SK-N-SH (cell line): ENCODE results near the gene DMAP1.

Source experiments
- EZH2phosphoT487 ChIP-seq: fragments of 200-600 bp; sonication (generic); IDR thresholded peaks from 2 replicates; pipeline ENCODE4 v1.6.1; 2017; ENCODE audit warnings: low read depth, mixed run types, mild to moderate bottlenecking, antibody characterized with exemption, moderate library complexity, borderline replicate concordance
- FOXJ3 ChIP-seq: sonication (generic); formaldehyde crosslinking; IDR thresholded peaks from 2 replicates; pipeline ENCODE4 v1.5.1; 2020; ENCODE audit warnings: mild to moderate bottlenecking, missing genetic modification reagents
- RAD21 ChIP-seq: IDR thresholded peaks from 2 replicates; pipeline ENCODE4 v1.6.1; 2012; ENCODE audit warnings: mild to moderate bottlenecking, low read length
- TF ChIP-seq, protein P1 (sequence below): fragments of 200-600 bp; sonication (generic); IDR thresholded peaks from 2 replicates; pipeline ENCODE4 v1.6.1; 2017; ENCODE audit warnings: antibody characterized with exemption, mild to moderate bottlenecking, moderate library complexity
- TF ChIP-seq, protein P2 (sequence below): IDR thresholded peaks from 2 replicates; pipeline ENCODE4; 2012
- TF ChIP-seq, protein P3 (sequence below): IDR thresholded peaks from 2 replicates; pipeline ENCODE4 v1.4.0; 2012; ENCODE audit warnings: low read depth

DNA sequence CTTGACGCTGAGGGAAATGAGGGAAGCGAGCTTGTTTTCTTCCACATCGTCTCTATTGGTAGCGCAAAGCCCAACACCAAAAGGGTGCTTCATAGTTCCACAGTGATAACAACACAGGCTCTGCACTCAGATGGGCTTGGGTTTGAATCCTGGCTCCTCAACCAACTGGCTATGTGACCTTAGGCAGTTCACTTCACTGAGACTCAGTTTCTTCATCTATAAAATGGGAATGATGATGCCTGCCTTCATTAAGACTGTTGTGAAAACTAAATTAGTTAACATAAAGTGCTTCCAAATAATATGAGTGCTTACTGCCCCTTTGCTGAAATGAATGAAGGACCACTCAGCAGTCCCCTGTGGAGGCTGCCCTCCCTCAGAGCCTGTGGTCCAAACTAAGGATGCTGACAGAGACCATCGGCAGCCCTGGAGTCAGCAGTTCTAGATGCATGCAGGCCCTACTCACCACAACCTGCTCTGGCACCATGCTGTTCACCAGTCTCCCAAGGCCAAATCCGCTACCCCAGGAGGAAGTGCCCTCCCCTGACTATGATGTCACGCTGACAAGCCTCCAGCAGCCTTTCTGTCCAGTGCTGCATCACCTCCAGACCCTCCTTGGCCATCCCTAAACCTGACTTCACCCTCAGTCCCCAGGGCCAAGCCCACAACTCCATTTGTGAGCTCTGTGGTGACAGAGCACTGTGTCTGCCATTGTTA lies 30.7 kb downstream of the DMAP1 start:
- TF ChIP-seq FOXJ3 (CRISPR knock-in tag), result no peak
- TF ChIP-seq, protein P1, sequence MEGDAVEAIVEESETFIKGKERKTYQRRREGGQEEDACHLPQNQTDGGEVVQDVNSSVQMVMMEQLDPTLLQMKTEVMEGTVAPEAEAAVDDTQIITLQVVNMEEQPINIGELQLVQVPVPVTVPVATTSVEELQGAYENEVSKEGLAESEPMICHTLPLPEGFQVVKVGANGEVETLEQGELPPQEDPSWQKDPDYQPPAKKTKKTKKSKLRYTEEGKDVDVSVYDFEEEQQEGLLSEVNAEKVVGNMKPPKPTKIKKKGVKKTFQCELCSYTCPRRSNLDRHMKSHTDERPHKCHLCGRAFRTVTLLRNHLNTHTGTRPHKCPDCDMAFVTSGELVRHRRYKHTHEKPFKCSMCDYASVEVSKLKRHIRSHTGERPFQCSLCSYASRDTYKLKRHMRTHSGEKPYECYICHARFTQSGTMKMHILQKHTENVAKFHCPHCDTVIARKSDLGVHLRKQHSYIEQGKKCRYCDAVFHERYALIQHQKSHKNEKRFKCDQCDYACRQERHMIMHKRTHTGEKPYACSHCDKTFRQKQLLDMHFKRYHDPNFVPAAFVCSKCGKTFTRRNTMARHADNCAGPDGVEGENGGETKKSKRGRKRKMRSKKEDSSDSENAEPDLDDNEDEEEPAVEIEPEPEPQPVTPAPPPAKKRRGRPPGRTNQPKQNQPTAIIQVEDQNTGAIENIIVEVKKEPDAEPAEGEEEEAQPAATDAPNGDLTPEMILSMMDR, result no peak
- TF ChIP-seq, protein P2, sequence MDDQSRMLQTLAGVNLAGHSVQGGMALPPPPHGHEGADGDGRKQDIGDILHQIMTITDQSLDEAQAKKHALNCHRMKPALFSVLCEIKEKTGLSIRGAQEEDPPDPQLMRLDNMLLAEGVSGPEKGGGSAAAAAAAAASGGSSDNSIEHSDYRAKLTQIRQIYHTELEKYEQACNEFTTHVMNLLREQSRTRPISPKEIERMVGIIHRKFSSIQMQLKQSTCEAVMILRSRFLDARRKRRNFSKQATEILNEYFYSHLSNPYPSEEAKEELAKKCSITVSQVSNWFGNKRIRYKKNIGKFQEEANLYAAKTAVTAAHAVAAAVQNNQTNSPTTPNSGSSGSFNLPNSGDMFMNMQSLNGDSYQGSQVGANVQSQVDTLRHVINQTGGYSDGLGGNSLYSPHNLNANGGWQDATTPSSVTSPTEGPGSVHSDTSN, result no peak
- TF ChIP-seq EZH2phosphoT487, result no peak
- TF ChIP-seq, protein P3, sequence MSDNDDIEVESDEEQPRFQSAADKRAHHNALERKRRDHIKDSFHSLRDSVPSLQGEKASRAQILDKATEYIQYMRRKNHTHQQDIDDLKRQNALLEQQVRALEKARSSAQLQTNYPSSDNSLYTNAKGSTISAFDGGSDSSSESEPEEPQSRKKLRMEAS, result no peak
- TF ChIP-seq RAD21, result no peak
